HG03097 (cell line): Measurements from ENCODE around the gene COL18A1.

ENCODE experiments used
- ATAC-seq: cut with Tn5 transposase; IDR thresholded peaks from one replicate; pipeline ENCODE4 v1.9.1; 2021; ENCODE audit not compliant: unreplicated experiment, low FRiP score

COL18A1 gene

GRCh38 chr21:45464309-45464708, 59.3 kb downstream of the COL18A1 start:
- no peak for ATAC-seq

GRCh38 chr21:45465105-45465504, 60.1 kb downstream of the COL18A1 start:
- no peak for ATAC-seq

GRCh38 chr21:45465611-45466329, 60.8 kb downstream of the COL18A1 start:
- no peak for ATAC-seq

- ATAC-seq, result no peak
Observed at GRCh38 chr21:45466330-45467220, 61.6 kb downstream of the COL18A1 start.

- no peak for ATAC-seq
Observed at GRCh38 chr21:45467221-45467779, 62.3 kb downstream of the COL18A1 start.

GRCh38 chr21:45468051-45468970, 63.3 kb downstream of the COL18A1 start:
- ATAC-seq, result no peak

- ATAC-seq, result no peak
Observed at GRCh38 chr21:45468971-45469272, 64.0 kb downstream of the COL18A1 start.

- ATAC-seq, result no peak
Observed at GRCh38 chr21:45469273-45470086, 64.5 kb downstream of the COL18A1 start.

GRCh38 chr21:45470087-45470515, 65.1 kb downstream of the COL18A1 start:
- ATAC-seq, result no peak

GRCh38 chr21:45470773-45471524, 66.0 kb downstream of the COL18A1 start:
- no peak for ATAC-seq

- no peak for ATAC-seq
Observed at GRCh38 chr21:45471525-45472221, 66.7 kb downstream of the COL18A1 start.

GRCh38 chr21:45472445-45473365, 67.7 kb downstream of the COL18A1 start:
- ATAC-seq, result no peak

- ATAC-seq, result no peak
Observed at GRCh38 chr21:45473496-45474322, 68.7 kb downstream of the COL18A1 start.

- ATAC-seq, result no peak
Observed at GRCh38 chr21:45474323-45474950, 69.5 kb downstream of the COL18A1 start.

- no peak for ATAC-seq
Observed at GRCh38 chr21:45475004-45475685, 70.2 kb downstream of the COL18A1 start.
